Left lung (tissue), 10 donors: Measurements from ENCODE around the gene PCDHGA1. TPM values are rescaled to one million over a fixed set of nuclear protein-coding genes. Genes with fewer than 3 reads are reported as not detected.

Source experiments
- ATAC-seq: fragments of 200-7000 bp; cut with Tn5 transposase; one replicate; pipeline ENCODE4 v1.9.1; 2020; ENCODE audit warnings: moderate library complexity
- DNase-seq, 4 donors: peaks; one replicate each; pipeline ENCODE4 v3.0.0-alpha.2; 2013 to 2020
- H3K27ac ChIP-seq, 2 donors: fragments of 200-600 bp; sonication (generic) in 1 of 2; one replicate each; pipeline versions ENCODE4 v1.5.0 to v1.8.0; 2020 to 2021
- H3K27me3 ChIP-seq, 2 donors: fragments of 200-600 bp; sonication (generic) in 1 of 2; one replicate each; pipeline versions ENCODE4 v1.5.0 to v1.8.0; 2020 to 2021
- H3K36me3 ChIP-seq, 2 donors: fragments of 200-600 bp; sonication (generic) in 1 of 2; one replicate each; pipeline versions ENCODE4 v1.5.0 to v1.8.0; 2020 to 2021
- H3K4me1 ChIP-seq, 2 donors: fragments of 200-600 bp; one replicate each; pipeline ENCODE4 v1.8.0; 2021
- H3K4me3 ChIP-seq, 2 donors: fragments of 200-600 bp; sonication (generic) in 1 of 2; one replicate each; pipeline versions ENCODE4 v1.5.0 to v1.8.0; 2020 to 2021; ENCODE audit warnings: mild to moderate bottlenecking in 1 of 2
- H3K9me3 ChIP-seq, 2 donors: fragments of 200-600 bp; sonication (generic) in 1 of 2; one replicate each; pipeline versions ENCODE4 v1.5.0 to v1.8.0; 2020 to 2021
- intact Hi-C, 2 donors: fragments of 100-400 bp; cut with DNase I; formaldehyde crosslinking; loops; one replicate each; pipeline versions ENCODE4 v1.11.2 to v1.14.2; 2022
- polyA plus RNA-seq, 6 donors: library from polyadenylated mRNA; unstranded; fragments of 120-200 nt; gene quantifications; one replicate each; pipeline ENCODE4 v1.2.1, GENCODE V29; 2013; ENCODE audit not compliant: insufficient read length in 6 of 6
- total RNA-seq, 2 donors: library from RNA; stranded (reverse); fragmentation: NEBNext Ultra II Directional; extraction: Animal tissue kit (Norgen Biotek cat#: 25700); gene quantifications; one replicate each; pipeline ENCODE4 v1.2.1, GENCODE V29; 2021
- TF ChIP-seq, protein P1 (sequence below), 2 donors: fragments of 200-600 bp; sonication (generic) in 1 of 2; IDR thresholded peaks; one replicate each; pipeline versions ENCODE4 v1.5.0 to v1.8.0; 2021; ENCODE audit warnings: antibody characterized with exemption in 2 of 2
- donor health status: DM: no; HTN: yes; CAD: no.
- donor health status: DM: no; HTN: no; CAD: no.

The PCDHGA1 gene
- total and polyA plus RNA-seq, 8 donors: 0.38 to 1.1 (median 0.75) TPM

DNA sequence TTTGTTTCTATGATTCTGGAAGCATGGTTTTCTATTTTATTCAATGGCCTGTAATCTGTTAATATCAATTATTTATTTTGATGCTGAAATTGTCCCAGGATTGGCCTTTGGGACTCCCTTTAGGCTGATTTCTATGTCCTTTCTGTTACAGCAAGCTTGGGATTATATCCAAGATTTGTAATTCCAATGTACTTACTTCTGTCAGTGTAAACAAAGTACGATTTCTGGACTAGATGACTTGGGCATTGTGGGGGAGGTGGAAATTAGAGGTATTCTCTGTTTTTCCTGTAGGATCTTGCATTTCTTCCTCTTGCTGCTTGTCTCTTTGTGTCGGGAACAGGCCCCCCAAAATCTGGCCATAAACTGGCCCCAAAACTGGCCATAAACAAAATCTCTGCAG lies 103.7 kb downstream of the PCDHGA1 start:
- H3K4me3 ChIP-seq: no peak overlapping the region
- TF ChIP-seq, protein P1, sequence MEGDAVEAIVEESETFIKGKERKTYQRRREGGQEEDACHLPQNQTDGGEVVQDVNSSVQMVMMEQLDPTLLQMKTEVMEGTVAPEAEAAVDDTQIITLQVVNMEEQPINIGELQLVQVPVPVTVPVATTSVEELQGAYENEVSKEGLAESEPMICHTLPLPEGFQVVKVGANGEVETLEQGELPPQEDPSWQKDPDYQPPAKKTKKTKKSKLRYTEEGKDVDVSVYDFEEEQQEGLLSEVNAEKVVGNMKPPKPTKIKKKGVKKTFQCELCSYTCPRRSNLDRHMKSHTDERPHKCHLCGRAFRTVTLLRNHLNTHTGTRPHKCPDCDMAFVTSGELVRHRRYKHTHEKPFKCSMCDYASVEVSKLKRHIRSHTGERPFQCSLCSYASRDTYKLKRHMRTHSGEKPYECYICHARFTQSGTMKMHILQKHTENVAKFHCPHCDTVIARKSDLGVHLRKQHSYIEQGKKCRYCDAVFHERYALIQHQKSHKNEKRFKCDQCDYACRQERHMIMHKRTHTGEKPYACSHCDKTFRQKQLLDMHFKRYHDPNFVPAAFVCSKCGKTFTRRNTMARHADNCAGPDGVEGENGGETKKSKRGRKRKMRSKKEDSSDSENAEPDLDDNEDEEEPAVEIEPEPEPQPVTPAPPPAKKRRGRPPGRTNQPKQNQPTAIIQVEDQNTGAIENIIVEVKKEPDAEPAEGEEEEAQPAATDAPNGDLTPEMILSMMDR (IDR thresholded peaks at IDR 0.05): no peak
- H3K27me3 ChIP-seq: peaks cover 19 to 51% of the 10 kb centered on the region in 2 donors
- no peak for ATAC-seq
- no peaks in the 10 kb centered on the region for H3K36me3 ChIP-seq
- intact Hi-C loops: loop anchor here in 1 of 2 donors (5.0 kb wide), 1 partner anchor 42 kb away; the partner anchor contains the start of gene PCDHGA8
- no peak overlapping the region for H3K27ac ChIP-seq
- H3K4me1 ChIP-seq: peaks cover 0 to 4% of the 10 kb centered on the region in 2 donors
- peaks cover 0 to 77% of the 10 kb centered on the region in 2 donors for H3K9me3 ChIP-seq
- no peak for DNase-seq

- H3K4me3 ChIP-seq: no peak overlapping the region
- no peaks in the 10 kb centered on the region for H3K4me1 ChIP-seq
- no peaks in the 10 kb centered on the region for H3K36me3 ChIP-seq
- no peak overlapping the region for H3K27ac ChIP-seq
- intact Hi-C loops: no loop called here
- TF ChIP-seq, protein P1 (IDR thresholded peaks at IDR 0.05): no peak
- peaks cover 6 to 19% of the 10 kb centered on the region in 2 donors for H3K27me3 ChIP-seq
- H3K9me3 ChIP-seq: peaks cover 5 to 82% of the 10 kb centered on the region in 2 donors
- ATAC-seq: no peak
- DNase-seq: no peak
Observed at GRCh38 chr5:141437221-141437620, 106.9 kb downstream of the PCDHGA1 start.

DNA sequence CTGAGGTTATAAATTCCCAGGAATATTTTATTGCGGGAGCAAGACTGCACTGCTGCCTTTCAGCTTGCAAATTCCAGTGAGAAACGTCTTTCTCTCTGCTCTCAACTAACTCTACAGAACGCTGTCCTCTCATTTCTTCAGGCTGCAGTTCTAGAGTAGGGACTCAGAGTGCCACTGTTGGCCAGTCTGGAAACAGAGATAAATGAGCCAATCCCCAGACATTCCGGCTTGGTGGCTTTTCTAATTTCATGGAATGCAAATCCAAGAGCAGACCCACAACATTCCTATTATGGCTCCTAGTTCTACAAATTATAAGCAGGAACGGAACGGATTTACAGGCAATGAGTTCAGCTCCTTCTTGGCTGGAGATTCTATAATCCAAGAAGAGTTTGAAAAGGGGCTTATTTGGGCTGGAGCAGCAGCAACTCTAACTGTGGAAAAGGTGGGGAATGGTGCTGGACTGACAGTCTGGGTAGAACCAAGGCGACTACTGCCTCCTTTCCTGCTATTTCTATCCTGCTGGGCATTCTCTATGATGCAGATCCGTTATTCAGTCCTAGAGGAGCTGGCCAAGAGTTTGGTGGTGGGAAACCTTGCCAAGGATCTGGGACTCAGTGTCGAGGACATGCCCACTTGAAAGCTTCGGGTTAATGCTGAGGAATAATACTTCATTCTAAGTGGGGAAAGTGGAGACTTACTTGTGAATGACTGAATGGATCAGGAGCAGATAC lies 109.3 kb downstream of the PCDHGA1 start:
- H3K4me1 ChIP-seq: no peaks in the 10 kb centered on the region
- DNase-seq: no peak
- TF ChIP-seq, protein P1 (IDR thresholded peaks at IDR 0.05): no peak
- peaks cover 5 to 64% of the 10 kb centered on the region in 2 donors for H3K9me3 ChIP-seq
- intact Hi-C loops: no loop called here
- no peaks in the 10 kb centered on the region for H3K27me3 ChIP-seq
- ATAC-seq: no peak
- H3K4me3 ChIP-seq: no peak overlapping the region
- no peaks in the 10 kb centered on the region for H3K36me3 ChIP-seq
- H3K27ac ChIP-seq: no peak overlapping the region

- Histone ChIP-seq H3K27me3 (no peaks in the 10 kb centered on the region), H3K27ac (no peak overlapping the region), H3K4me3 (no peak overlapping the region), H3K9me3 (peaks cover 5 to 61% of the 10 kb centered on the region in 2 donors), H3K36me3 (no peaks in the 10 kb centered on the region), H3K4me1 (no peaks in the 10 kb centered on the region)
- TF ChIP-seq, protein P1 (IDR thresholded peaks at IDR 0.05): no peak
- DNase-seq (no peak), ATAC-seq (no peak)
- intact Hi-C loops: no loop called here
Observed at GRCh38 chr5:141440341-141440740, 110.0 kb downstream of the PCDHGA1 start.

DNA sequence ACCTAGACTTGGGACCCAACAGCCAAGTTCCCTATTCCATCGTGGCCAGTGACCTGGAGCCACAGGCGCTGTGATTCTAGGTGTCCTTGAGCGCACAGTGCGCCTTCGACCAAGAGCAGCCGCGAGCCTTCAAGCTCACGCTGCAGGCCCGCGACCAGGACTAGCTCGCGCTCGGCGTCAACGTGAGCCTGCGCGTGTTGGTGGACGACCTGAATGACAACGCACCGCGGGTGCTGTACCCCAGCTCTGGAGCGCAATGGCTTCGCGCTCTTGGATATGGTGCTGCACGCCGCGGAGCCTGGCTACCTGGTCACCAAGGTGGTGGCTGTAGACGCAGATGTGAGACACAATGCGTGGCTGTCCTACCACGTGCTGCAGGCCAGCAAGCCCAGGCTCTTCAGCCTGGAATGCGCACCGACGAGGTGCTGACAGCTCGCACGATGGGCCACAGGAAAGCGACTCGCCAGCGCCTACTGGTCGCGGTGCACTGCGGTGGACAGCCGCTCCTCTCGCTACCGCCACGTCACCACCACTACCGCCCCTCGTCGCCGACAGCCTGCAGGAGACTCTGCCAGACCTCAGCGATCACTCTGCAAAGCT lies 111.4 kb downstream of the PCDHGA1 start:
- H3K4me1 ChIP-seq: no peaks in the 10 kb centered on the region
- DNase-seq: no peak
- H3K4me3 ChIP-seq: no peak overlapping the region
- no peak for ATAC-seq
- H3K27me3 ChIP-seq: no peaks in the 10 kb centered on the region
- H3K36me3 ChIP-seq: no peaks in the 10 kb centered on the region
- H3K9me3 ChIP-seq: peaks cover 5 to 48% of the 10 kb centered on the region in 2 donors
- no peak overlapping the region for H3K27ac ChIP-seq
- intact Hi-C loops: no loop called here
- TF ChIP-seq, protein P1 (IDR thresholded peaks at IDR 0.05): no peak
